CD4-positive, alpha-beta T cell treated with Interleukin-15 for 4 hours (primary cell): ENCODE data around the gene SEMA6A.

Experiments
- DNase-seq: peaks from one replicate; pipeline ENCODE4 v3.0.0-alpha.2; 2020; ENCODE audit warnings: low spot score

Gene SEMA6A

DNA sequence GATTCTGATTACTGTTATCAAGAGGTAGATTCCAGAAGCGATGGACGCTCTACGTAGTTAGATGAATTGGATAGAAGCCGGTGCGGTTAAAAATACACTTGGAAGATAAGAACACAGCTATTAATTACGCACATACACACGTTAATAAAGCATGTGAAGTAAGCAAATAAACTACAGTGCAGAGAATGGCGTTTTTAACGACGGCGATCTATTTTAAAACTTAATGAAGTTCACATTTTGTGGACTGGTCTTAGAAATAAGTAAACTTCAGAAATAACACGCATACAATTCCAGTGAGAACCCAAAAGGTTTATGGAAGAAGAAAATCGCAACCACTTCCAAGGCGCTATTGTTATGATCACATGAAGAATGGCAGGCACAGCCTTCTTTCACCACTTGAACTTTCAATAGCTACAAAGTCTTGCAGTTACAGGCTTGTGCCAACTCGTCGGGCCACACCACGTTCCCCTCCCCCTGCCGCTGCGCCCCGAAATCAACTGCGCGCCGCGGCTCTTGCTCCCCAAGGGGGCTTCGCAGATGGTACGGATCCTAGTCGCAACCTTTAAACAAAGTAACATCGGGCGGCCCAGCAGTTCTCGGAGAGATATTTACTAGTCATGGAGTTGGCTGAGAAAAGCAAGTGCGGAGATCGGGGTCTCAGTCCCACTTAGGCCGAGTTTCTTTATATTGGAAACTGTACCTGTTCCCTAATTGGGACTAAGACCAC is 866 bp upstream of the SEMA6A start:
- DNase-seq: no peak

- DNase-seq: no peak
Observed at GRCh38 chr5:116573702-116574366, 789 bp downstream of the SEMA6A start.

DNA sequence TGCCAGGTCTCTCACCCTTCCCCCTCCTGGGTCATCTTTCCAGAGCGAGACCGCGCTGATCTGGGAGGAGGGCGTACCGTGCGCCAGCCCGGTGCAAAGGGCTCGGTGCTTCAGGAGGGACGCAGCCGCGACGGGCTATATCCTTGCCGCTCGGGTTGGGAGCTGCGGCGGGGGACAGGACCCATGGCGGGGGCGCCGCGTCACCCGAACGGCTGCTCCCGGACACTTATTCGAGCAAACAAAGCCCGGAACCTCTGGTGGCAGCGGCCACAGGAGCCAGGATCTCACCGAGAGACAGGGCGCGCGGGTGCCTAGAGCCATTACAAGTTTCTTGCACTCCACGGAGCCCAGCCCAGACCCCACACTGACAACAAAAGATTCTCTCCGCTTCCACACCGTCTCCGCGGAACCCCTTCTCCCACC is 1.3 kb downstream of the SEMA6A start:
- DNase-seq: no peak

- no peak for DNase-seq
Observed at GRCh38 chr5:116572350-116573278, 2.0 kb downstream of the SEMA6A start.

DNA sequence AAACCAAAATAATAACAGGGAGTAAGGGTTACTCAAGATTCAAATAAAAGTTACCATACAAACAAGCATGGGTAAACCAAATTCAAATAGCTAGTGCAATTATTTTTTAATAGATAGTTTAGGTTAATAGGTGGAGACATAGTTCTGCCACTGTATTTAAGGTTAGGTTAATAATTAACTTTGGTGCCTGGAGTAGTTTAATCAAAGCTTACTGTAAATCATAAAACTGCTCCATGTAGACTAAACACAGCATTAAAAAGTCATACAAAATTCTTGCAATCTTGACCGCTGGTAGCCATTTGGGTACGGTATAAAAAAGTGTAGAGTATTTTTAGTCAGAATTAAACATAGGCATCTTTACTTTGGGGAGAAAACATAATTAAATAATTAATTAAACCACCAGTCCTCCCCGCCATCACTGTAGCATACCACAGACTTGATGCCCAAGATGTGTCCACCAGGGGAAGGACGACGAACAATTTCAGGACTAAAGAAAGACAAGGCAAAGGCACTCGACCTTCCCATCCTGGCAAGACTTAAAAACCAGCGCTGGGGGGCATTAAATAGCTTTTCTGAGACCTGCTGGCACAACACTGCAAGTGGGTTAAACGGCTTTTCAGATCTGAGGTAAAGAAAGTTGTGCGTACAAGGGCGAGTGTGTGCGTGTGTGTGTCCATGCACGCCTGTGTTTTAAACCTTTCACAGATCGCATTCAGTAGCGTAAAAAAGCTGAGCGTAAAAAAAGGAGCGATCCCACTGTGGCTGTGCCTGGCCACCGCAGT is 2.9 kb downstream of the SEMA6A start:
- DNase-seq: no peak

- DNase-seq: no peak
Observed at GRCh38 chr5:116569999-116570398, 4.6 kb downstream of the SEMA6A start.

- no peak for DNase-seq
Observed at GRCh38 chr5:116567106-116567505, 7.5 kb downstream of the SEMA6A start.

GRCh38 chr5:116566251-116566650 is 8.4 kb downstream of the SEMA6A start:
- DNase-seq: no peak

GRCh38 chr5:116564756-116565490 is 9.7 kb downstream of the SEMA6A start:
- DNase-seq: no peak

GRCh38 chr5:116564312-116564711 is 10.3 kb downstream of the SEMA6A start:
- no peak for DNase-seq

GRCh38 chr5:116563736-116564308 is 10.8 kb downstream of the SEMA6A start:
- DNase-seq: no peak

- DNase-seq: no peak
Observed at GRCh38 chr5:116562669-116563068, 12.0 kb downstream of the SEMA6A start.

DNA sequence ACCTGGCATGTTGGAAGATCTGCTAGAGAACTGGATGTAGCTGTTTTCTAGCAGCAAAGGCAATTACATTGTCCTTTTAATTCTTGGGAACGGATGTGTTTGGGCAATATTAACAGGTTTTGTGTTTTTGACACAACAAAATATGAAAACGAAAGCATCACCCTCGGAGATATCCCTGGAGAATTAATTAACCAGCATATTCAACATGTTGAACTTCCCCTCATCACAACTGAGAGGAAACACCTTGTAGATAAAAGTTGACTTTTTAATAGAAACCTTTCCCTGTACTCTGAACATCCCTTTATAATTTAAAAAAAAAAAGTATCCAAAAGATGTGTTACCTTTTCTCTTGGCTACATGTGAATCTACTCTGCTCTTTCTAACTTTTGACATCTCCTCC is 13.0 kb downstream of the SEMA6A start:
- no peak for DNase-seq

DNA sequence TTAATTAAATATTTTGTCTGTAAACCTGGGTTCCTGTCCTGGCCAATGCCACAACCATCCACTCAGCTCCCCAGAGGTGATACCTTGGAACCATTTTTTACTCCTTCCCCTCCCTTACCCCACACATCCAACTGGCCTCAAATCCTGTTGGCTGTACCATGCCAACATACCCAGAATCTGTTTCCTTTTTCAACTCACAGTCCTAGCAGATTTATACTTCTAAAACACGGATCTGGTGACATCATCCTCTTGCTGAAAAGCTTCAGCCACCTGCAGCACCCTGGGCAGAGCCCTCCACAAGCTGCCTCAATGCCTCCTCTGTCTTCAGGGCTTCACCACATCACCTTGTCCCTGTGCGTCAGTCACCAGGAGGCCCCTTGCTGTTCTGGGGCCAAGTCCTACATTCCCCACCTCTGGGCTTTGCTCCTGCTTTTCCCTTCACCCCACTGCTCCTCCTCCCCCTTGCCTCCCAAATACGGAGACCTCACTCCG is 14.9 kb downstream of the SEMA6A start:
- no peak for DNase-seq

- no peak for DNase-seq
Observed at GRCh38 chr5:116559239-116559638, 15.4 kb downstream of the SEMA6A start.

DNA sequence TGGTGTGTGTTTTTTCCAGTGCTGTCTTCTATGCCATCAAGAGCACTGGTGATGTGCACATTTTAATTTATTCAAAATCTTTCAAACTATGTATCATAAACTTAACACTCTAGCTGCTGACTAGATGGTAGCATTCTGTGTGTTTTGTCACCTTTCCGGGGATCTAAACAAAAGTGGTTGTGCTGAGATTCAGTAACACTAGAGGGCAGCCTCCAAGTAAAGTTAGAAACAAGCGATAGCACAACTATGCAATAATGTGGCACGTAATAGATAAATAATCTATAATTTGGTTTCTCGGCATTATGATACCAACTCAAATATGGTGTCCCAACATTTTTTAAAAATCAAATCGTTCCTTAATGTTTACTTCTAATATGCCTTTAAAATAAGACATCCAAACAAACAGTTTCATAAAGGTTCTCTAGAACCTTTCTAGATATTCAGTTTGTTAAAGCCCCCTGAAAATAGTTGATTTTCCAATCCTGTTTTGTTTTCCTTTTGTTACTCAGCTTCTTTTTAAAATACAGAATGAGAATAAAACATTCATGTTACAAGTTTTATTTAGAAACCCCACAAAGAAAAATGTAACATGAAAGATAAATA is 16.9 kb downstream of the SEMA6A start:
- DNase-seq: no peak

GRCh38 chr5:116554764-116555163 is 19.9 kb downstream of the SEMA6A start:
- DNase-seq: no peak

DNA sequence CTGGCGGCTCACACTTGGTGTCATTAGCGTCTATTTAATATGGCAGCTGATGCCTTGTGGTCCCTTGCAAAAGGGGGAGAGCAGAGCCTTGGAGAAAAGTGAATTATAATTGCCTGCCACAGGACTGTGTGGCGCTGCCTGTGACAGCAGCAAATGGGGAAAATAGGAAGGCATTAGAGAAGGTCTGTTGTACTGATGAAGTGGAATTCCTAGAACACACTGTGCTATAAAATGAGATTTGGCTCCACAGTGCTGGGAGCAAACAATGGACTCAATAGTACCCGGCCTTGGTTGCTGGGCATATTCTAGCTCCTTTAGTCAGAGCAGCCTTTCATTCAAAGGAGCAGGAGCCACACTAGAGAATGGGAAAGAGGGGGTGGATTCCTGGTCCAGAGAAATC is 21.3 kb downstream of the SEMA6A start:
- no peak for DNase-seq

GRCh38 chr5:116550082-116550481 is 24.5 kb downstream of the SEMA6A start:
- no peak for DNase-seq

DNA sequence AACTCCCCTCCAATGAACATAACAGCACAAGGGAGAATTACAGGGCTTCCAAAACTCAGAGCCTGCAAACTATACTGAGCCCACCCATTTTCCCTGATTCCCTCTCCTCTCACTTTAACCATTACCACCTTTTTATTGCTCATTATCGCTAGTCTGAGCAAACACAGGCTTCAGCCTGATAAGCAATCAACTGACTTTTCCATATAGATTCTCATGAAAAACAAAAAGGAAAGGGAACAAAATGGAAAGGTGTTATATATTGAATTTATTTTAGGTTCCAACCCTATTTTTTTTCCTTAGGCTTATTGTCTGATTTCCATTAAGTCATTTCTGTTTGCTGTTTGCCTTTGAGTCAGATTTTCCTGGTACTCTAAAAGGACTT is 27.9 kb downstream of the SEMA6A start:
- no peak for DNase-seq
